Measurements from ENCODE around the gene ZNF667. TPM values are rescaled to one million over a fixed set of nuclear protein-coding genes. Genes with fewer than 3 reads are reported as not detected.

ZNF667 gene
- polyA plus RNA-seq (2013, experiment 1 of 2; ENCODE audit: insufficient read length) = 4.4 TPM
- 4.2 TPM for polyA plus RNA-seq (2013, experiment 2 of 2; ENCODE audit: insufficient read length)

DNA sequence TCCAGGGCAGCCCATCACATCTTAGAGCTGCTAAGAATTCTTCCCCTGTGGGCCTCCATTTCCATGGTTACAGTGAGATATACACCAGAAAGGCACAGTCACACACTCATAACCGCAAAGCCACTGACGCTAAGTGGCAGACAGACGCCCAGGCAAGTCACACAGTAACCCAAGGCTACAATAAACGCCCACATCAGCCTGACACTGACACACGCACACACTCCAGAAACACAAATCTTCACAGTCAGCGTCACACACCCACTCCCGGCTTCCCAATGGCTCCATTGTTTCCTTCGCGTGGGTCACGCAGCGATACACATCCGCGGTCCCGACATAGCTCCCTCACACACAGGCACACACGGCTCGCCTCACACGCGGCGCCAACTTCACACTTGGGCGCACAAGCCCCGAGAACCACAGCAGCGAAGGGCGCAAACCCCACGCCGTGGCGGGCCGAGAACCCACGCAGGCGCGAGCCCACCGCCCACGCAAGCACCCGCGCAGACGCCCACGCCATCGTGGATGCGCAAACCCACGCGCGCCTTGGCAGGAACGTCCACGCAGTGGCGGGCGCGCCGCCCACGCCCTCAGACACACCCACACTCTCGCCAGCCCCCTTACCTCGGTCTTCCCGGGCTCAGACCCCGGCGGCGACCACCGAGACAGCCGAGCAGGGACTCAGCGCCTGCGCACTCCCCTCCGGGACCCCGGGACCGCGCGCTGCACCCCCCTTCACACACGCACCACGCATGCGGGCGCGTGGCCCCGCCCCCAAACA lies at the start of gene ZNF667:
Gene ZNF667 (minus strand): TSS at position 695 of the 778 bp plus-strand sequence. CDS start 14,975 bp downstream, outside the sequence.
- DNase-seq = peak; percentile 32

DNA sequence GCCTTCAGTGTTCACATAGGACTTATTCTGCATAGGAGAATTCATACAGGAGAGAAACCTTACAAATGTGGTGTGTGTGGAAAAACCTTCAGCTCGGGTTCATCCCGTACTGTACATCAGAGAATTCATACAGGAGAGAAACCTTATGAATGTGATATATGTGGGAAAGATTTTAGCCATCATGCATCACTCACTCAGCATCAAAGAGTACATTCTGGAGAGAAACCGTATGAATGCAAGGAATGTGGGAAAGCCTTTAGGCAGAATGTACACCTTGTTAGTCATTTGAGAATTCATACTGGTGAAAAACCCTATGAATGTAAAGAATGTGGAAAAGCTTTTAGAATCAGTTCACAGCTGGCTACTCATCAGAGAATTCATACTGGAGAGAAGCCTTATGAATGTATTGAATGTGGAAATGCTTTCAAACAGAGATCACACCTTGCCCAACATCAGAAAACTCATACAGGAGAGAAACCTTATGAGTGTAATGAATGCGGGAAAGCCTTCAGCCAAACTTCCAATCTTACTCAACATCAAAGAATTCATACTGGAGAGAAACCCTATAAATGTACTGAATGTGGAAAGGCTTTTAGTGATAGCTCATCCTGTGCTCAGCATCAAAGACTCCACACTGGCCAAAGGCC lies 48.2 kb upstream of the ZNF667 start:
- no peak for DNase-seq

DNA sequence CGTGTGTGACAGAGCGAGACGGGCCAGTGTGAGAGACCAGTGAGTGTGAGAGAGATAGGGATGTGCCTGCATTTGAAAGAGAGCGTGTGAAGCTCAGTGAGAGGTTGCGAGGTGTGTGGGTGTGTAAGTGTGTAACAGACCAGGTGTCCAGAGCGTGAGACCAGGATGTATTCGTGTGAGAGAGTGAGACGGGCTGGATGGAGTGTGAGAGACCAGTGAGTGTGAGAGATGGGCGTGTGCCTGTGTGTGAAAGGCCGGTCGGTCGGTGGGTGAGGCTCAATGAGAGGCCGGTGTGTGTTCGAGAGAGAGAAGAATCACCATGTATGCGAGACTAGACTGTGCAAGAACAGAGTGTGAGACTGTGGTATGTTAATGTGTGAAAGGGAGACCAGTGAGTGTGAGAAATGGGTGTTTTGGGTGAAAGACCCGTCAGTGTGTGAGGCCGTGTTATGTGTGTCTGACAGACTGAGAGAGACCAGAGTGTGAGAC lies 31.2 kb upstream of the ZNF667 start:
- DNase-seq = no peak

DNA sequence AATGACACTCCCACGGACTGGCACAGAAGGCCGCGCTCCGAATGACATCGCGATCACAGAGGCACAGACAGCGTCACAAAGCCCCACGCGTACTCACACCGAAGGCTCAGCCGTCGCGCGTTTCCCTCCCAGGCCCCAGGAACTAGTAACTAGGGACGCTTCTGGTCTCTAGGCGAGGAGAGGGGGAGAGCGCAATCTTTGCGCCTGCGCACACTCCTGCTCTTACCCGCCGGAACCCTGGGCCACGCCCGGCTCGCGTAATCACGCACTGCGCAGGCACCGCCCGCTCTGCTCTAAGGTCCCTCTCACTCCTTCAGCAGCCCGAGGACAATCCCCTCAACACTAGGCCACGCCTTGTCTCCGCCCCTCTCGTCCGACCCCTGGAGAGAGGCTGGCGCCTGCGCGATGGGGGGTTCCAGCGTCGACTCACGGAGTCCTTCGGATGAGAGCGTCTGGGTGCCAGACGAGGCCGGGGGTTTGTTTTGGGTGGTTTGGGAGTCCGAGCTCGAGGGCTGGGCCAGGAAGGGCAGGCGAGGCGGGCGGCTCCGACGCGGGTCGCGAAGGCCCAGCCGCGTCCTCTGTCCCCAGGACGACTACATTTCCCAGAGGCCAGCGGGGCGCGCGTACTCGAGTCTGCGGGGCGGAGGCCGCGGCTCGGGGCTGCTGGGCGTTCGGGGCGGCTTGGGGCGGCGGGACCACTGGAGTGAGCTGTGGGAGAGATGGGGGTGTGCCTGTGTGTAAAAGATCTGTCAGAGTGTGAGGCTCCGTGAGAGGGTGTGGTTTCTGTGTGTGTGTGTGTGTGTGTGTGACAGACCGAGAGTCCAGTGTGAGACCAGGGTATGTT lies 30.5 kb upstream of the ZNF667 start, which contains the start of gene ZNF471:
Gene ZNF471 (plus strand): TSS at position 410 of the 844 bp plus-strand sequence. CDS start 3,717 bp downstream, outside the sequence.
- peak; percentile 98 for DNase-seq

DNA sequence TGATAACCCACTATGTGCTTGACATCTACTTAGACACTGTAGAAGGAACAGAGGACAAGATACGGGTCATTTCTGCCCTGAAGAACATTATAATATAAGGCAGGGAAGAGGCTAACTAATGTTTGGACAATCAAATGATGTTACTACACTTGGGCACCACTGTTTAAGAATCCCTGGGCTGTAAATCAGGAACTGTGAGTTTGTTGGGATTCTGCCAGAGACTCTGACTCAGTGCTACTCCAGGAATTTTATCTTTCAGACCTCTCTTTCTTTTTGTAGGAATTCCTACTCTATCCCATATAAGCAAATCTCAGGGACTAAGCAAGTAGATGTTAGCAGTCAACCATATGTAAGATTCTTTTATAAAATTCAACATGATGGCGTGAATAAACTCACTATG lies 27.4 kb upstream of the ZNF667 start:
- peak; percentile 2 for DNase-seq

DNA sequence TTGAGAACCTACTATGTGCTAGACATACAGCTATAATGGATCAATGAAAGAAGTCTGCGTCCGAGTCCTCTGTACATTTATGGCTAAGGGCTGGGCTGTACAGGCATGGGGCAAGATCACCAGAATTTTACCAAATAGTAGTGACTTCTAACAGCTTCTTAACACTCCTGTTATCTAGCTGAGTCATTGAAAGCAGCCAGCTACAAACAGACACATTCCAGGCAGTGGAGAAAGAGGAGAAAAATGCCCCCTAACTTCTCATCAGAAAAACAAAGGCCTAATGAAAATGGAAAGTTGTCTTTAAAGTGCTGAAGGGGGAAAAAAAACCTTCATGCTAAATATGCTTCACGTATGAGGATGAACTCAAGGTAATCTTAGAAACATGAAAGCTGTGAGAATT lies 14.3 kb upstream of the ZNF667 start:
- DNase-seq = no peak

DNA sequence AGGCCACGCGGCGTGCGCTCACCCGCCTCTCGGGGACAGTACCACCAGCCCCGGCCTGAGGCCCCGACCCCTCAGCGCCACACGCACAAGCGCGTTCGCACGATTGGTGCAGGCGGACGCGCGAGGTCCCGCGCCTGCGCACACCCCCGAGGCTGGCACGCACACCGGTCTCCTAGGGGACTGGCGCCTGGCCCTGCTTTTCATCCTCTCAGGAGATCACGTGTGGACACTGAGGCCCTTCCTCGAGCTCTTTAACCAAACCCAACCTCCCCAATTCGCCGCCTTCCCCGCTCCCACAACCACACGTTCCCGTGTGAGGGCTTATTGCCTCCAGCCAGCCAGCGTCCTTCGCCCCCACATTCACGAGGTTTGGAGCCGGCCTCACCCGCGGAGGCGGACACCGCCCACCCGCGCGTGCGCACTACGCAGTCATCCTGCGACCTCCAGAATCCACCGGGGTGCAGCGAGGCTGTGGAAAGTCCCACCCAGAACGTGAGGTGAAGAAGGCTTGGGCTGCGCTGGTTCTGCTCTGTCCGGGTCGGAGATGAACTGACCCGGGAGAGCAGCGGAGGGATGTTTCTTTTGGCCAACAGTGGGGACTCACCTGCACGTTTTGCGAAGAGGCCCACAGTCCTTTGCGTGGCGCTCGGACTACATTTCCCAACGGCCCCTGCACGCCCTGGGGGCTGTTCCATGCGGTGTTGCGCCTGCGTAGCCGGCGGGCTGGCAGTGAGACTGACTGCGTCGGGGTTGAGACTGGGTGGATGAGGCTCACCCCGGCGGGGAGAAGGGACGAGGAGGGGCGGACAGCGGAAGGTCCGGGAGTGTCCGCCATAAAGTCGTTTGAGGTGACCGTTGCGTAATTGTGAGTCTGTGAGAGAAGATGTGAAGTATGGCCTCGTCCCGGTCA lies 539 bp upstream of the ZNF667 start:
- peak; percentile 92 for DNase-seq

DNA sequence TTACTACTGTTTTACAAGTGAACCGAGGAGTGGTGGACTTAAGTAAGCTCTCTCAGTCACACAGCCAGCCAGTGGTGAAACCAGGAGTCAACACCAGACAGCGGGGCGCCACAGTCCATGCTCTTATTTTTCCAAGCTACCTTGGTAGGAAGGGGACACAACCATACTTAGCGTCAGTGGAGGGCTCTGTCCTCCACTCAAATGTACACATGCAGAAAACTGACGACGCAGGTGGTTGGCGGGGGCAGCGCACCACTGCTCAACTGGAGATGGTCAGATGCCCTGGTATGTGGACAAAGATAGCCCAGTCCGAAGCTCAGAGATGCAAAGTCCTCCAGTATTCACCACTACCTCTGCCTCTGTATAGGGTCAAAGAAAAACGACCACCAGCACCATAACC lies 1.1 kb downstream of the ZNF667 start:
- no peak for DNase-seq

DNA sequence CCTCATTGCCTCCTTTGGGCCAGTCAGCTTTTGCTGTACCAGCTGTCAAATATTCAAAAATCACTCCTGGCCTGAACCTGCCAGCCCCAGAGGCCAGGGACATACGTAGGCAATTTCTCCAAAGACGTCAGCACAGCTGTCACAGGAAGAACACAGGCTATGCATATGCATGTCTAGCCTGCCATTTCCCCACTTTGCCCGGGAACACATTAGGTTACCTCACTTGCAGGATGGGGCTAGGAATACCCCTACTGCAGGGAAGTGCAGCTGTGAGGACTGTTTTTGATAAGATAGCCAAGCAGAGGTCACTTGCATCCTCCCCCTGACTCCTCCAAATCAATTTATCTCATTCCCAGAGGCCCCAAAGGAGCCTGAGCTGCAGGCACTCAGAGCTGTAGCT lies 2.8 kb downstream of the ZNF667 start:
- no peak for DNase-seq

DNA sequence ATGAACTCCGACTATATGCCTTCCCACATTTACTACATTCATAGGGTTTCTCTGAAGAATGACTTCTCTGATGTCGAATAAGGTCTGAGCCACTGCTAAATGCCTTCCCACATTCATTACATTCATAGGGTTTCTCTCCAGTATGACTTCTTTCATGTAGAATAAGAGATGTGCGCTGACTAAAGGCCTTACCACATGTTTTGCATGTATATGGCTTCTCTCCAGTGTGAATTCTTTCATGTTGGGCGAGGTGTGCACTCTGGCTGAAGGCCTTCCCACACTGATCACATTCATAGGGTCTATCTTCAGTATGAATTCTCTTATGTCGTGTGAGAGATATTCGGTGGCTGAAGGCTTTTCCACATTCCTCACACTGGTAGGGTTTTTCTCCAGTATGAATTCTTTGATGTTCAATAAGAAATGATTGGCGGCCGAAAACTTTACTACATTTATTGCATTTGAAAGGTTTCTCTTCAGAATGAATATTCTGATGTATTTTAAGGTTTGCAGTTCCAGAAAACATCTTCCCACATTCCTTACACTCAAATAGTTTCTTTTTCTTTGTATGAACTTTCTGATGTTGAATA lies 35.8 kb downstream of the ZNF667 start:
- DNase-seq = no peak

DNA sequence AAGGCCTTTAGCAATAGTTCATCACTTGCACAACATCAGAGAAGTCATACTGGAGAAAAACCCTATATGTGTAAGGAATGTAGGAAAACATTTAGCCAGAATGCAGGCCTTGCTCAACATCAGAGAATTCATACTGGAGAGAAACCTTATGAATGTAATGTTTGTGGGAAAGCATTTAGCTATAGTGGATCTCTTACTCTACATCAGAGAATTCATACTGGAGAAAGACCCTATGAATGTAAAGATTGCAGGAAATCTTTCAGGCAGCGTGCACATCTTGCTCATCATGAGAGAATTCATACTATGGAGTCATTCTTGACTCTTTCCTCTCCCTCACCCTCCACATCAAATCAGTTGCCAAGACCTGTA lies 53.2 kb downstream of the ZNF667 start:
- no peak for DNase-seq

DNA sequence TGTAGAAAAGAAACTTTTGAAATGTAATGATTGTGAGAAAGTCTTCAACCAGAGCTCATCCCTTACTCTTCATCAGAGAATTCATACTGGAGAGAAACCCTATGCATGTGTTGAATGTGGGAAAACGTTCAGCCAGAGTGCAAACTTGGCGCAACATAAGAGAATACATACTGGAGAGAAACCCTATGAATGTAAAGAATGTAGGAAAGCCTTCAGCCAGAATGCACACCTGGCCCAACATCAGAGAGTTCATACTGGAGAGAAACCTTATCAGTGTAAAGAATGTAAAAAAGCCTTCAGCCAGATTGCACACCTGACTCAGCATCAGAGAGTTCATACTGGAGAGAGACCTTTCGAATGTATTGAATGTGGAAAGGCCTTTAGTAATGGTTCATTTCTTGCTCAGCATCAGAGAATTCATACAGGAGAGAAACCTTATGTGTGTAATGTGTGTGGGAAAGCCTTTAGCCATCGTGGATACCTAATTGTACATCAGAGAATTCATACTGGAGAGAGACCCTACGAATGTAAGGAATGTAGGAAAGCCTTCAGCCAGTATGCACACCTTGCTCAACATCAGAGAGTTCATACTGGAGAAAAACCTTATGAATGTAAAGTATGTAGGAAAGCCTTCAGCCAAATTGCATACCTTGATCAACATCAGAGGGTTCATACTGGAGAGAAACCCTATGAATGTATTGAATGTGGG lies 53.7 kb downstream of the ZNF667 start:
- DNase-seq = no peak

DNA sequence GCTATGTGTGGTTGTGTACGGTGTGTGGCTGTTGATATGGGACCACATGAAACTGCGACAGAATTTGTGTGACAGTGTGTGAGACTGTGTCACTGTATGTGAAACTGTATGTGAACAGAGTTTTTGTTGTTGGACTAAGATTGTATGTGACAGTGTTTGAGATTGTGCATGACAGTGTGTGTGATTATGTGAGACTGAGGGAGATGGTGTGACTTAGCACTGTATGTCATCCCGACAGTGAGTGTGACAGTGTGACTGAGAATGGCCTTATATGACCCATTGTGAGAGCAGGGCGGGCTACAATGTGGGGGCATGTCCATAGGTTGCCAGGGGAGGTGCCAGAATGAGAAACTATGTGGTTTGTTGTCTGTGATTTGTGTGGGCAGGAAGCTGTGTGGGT lies 72.1 kb downstream of the ZNF667 start:
- no peak for DNase-seq

DNA sequence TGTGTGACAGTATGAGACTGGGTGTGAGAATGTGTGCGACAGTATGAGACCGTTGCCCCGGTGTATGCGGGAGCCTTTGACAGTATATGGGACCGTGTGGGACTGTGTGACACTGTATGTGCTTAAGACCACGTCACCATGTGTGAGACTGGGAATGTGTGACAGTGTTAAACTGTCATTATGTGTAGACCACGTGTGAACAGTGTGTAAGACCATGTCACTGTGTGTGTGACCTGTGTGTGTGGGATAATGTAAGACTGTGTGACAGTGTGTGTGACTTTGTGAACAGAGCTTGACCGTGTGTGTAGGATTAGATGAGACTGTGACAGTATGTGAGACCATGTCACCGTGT lies 72.5 kb downstream of the ZNF667 start:
- DNase-seq = no peak

DNA sequence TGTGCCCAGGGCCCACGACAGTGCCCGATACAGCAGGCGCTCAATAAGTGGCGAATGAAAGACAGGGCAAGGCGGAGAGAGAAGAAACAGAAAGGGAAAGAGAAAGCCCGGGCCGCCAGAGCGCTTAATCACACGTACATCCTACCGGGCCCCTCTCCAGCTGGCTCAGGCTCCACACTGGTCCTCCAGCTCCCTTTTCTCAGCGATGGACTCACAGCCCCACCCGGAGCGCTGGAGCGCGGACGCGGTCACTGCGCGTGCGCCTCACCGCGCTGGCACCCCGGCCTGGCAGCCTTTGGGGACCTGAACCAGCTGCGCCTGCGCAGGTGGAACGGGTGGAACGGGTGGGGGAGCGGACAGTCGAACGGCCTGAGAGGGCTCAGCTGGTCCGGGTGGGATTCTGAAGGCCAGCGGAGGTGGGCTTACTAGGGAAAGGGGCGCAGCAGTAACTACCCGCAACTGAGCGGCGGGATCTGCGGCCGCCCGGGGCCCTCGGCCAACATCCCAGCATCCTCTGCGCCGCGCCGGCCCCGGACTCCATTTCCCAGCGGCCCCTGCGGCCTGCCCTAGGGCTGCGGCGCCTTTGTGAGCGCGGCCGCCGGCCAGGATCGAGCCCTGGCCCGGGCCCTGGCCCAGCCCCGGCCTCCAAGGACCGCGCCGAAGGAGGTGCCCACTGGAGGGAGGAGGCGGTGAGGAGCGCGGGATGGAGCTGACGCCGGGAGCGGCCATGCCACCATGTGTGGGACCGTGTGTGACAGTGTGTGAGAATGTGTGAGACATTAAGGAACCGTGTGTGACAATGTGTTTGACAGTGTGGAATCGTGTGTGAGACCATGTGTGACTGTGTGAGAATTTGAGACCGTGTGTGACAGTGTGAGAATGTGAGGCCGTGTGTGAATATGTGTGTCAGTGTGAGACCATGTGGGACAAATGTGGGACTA lies 73.1 kb downstream of the ZNF667 start, which contains the start of gene ZNF583:
Gene ZNF583 (plus strand): TSS at position 569 of the 941 bp plus-strand sequence. CDS start 2,783 bp downstream, outside the sequence.
- peak; percentile 97 for DNase-seq

DNA sequence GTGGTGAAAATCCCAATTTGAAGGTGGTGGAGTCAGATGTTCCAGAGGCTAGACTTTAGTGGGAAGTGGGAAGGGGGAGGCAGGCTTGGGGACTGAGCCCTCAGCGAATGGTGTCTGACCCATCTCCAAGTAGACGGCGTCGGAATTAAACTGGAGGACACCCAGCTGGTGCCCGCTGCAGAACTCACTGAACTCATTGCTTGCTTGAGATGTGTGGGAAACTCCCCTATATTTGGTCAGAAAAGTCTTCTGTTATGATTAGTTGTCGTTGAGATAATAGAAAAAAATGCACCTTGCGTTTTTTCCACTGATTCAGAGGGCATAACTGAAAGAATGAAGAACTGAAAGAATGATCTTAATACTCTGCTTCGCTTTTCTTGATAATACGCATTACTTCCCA lies 73.9 kb downstream of the ZNF667 start:
- no peak for DNase-seq

DNA sequence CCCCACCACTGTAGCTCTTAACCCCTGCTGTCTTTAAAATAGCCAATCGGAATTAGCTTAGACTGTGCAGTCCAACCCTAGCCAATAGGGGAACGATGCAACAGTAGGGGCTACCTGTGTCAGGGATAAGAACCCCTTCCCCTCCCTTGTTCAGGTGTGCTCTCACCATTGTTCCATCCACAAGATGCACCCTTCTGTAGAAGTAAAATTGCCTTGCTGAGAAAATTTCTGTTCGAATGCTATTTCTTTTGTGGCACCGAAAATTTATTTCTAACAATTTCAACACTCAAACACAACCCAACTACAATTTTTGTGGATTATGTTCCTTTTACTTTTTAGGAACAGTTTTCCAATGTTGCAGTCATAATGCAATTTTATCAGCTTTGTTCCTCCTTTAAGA lies 76.7 kb downstream of the ZNF667 start:
- DNase-seq = no peak

DNA sequence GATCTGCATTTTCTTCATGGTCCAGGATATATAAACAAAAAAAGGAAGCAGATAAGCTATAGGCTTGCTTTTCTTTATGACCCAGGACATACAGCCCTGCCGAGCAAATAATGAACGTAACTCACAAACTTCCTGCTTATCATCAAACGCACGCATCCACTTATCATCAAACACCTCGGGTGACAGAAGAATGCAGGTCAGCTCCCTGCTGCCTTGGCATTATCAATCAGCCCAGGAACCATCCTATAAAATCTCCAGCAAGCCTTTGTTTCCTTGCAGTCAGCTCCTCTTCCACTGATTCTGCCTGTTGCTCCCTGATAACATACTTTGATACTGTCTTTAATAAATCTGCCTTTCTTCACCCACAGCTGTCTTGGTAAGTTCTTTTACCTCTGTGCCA lies 78.3 kb downstream of the ZNF667 start:
- no peak for DNase-seq

Measured in fibroblast of skin of abdomen (primary cell).